Measurements from ENCODE around the gene MSI2. TPM values are rescaled to one million over a fixed set of nuclear protein-coding genes. Genes with fewer than 3 reads are reported as not detected.

The MSI2 gene
- total and polyA plus RNA-seq, 2 experiments from 2014 or later, result 18.9 to 41.8 TPM

- ATAC-seq, result no peak
- Mint-ChIP-seq H3K9me3 (no peaks in the 10 kb centered on the region; the same call in 2 of the 3 replicates), H3K27me3 (ENCODE audit: insufficient read depth, low read depth, poor library complexity) (peaks cover 7% of the 10 kb centered on the region), H3K4me3 (no peak overlapping the region), H3K4me1 (peaks cover 27% of the 10 kb centered on the region), H3K36me3 (ENCODE audit: low read depth) (no peaks in the 10 kb centered on the region; the same call in 2 of the 3 replicates), H3K27ac (no peak overlapping the region; the same call in 1 of the 2 replicates)
- Histone ChIP-seq H3K9me2 (ENCODE audit: insufficient read depth) (no peaks in the 10 kb centered on the region; the same call in 1 of the 2 replicates), H3K4me3 (no peak overlapping the region), H3K27ac (ENCODE audit: low read depth) (no peak overlapping the region; the same call in 1 of the 2 replicates), H3F3A (replicated peaks; ENCODE audit: low read depth) (no peaks in the 10 kb centered on the region), H2AFZ (no peak overlapping the region), H3K79me2 (replicated peaks; ENCODE audit: insufficient read depth) (peaks cover 9% of the 10 kb centered on the region; the same call in 1 of the 2 replicates), H3K4me1 (ENCODE audit: insufficient read depth) (no peaks in the 10 kb centered on the region), H3K4me2 (no peak overlapping the region), H3K27me3 (ENCODE audit: insufficient read depth) (no peaks in the 10 kb centered on the region), H3K36me3 (ENCODE audit: insufficient read depth) (no peaks in the 10 kb centered on the region), H4K20me1 (replicated peaks; ENCODE audit: insufficient read depth) (no peaks in the 10 kb centered on the region; the same call in 1 of the 2 replicates)
- no peak for TF ChIP-seq ETS1 (IDR thresholded peaks at IDR 0.05)
- TF ChIP-seq ZNF331 (CRISPR knock-in tag; IDR thresholded peaks at IDR 0.05; ENCODE audit: low read depth), result no peak
- TF ChIP-seq POLR2AphosphoS5 (IDR thresholded peaks at IDR 0.05; ENCODE audit: low read depth), result no peak
- TF ChIP-seq ZNF462 (CRISPR knock-in tag; IDR thresholded peaks at IDR 0.05), result no peak
- TF ChIP-seq CREB1 (CRISPR knock-in tag; IDR thresholded peaks at IDR 0.05; ENCODE audit: low read depth), result no peak
- no peak for TF ChIP-seq EZH2 (IDR thresholded peaks at IDR 0.05; ENCODE audit: low read depth, unreplicated experiment)
- TF ChIP-seq EZH2phosphoT487 (IDR thresholded peaks at IDR 0.05; ENCODE audit: unreplicated experiment), result no peak
- TF ChIP-seq, protein P1, sequence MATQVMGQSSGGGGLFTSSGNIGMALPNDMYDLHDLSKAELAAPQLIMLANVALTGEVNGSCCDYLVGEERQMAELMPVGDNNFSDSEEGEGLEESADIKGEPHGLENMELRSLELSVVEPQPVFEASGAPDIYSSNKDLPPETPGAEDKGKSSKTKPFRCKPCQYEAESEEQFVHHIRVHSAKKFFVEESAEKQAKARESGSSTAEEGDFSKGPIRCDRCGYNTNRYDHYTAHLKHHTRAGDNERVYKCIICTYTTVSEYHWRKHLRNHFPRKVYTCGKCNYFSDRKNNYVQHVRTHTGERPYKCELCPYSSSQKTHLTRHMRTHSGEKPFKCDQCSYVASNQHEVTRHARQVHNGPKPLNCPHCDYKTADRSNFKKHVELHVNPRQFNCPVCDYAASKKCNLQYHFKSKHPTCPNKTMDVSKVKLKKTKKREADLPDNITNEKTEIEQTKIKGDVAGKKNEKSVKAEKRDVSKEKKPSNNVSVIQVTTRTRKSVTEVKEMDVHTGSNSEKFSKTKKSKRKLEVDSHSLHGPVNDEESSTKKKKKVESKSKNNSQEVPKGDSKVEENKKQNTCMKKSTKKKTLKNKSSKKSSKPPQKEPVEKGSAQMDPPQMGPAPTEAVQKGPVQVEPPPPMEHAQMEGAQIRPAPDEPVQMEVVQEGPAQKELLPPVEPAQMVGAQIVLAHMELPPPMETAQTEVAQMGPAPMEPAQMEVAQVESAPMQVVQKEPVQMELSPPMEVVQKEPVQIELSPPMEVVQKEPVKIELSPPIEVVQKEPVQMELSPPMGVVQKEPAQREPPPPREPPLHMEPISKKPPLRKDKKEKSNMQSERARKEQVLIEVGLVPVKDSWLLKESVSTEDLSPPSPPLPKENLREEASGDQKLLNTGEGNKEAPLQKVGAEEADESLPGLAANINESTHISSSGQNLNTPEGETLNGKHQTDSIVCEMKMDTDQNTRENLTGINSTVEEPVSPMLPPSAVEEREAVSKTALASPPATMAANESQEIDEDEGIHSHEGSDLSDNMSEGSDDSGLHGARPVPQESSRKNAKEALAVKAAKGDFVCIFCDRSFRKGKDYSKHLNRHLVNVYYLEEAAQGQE (IDR thresholded peaks at IDR 0.05; ENCODE audit: unreplicated experiment), result no peak
- no peak for TF ChIP-seq NANOG (IDR thresholded peaks at IDR 0.05; ENCODE audit: borderline replicate concordance)
- TF ChIP-seq STAT1 (IDR thresholded peaks at IDR 0.05; ENCODE audit: unreplicated experiment), result no peak
- no peak for DNase-seq (ENCODE audit: low spot score)
Observed at GRCh38 chr17:57415751-57416207, 159.5 kb downstream of the MSI2 start.

All from GM23338 (cell line).